Right atrium auricular region (tissue), 2 donors: ENCODE measurements around the gene GPC1. TPM values are rescaled to one million over a fixed set of nuclear protein-coding genes. Genes with fewer than 3 reads are reported as not detected.

Source experiments
- DNase-seq: peaks from one replicate; pipeline ENCODE4 v3.0.0-alpha.2; 2019; ENCODE audit warnings: low spot score
- H3K27ac ChIP-seq, 2 donors: fragments of 200-600 bp; sonication (generic); 1 replicate in 1 of 2; 2 replicates in 1 of 2; pipeline ENCODE4 v1.5.1; 2016 to 2019
- H3K27me3 ChIP-seq, 2 donors: fragments of 200-600 bp; sonication (generic); one replicate each; pipeline versions ENCODE4 v1.5.1 to v1.6.0; 2017 to 2019
- H3K36me3 ChIP-seq: fragments of 200-600 bp; sonication (generic); one replicate; pipeline ENCODE4 v1.5.1; 2016
- H3K4me1 ChIP-seq, 2 donors: fragments of 200-600 bp; sonication (generic); one replicate each; pipeline versions ENCODE4 v1.5.1 to v1.6.0; 2017 to 2019
- H3K4me3 ChIP-seq, 2 donors: fragments of 200-600 bp; sonication (generic); 1 replicate in 1 of 2; 2 replicates in 1 of 2; pipeline ENCODE4 v1.5.1; 2017 to 2019; ENCODE audit warnings: mild to moderate bottlenecking in 1 of 2, moderate library complexity in 1 of 2
- H3K9me3 ChIP-seq, 2 donors: fragments of 200-600 bp; sonication (generic); one replicate each; pipeline ENCODE4 v1.5.1; 2019
- CTCF ChIP-seq, 2 donors: fragments of 200-600 bp; sonication (generic); IDR thresholded peaks; one replicate each; pipeline ENCODE4 v1.5.1; 2019; ENCODE audit warnings: antibody characterized with exemption in 2 of 2
- total RNA-seq, 2 donors: library from RNA; depleted of rRNA; stranded (reverse); fragments of >200 nt; gene quantifications; one replicate each; pipeline ENCODE4 v1.1.0, GENCODE V29; 2016

The GPC1 gene
- total RNA-seq, 2 donors from 2014 or later = 77.4 to 103 TPM

GRCh38 chr2:240432820-240433801 lies 2.4 kb upstream of the GPC1 start:
- Histone ChIP-seq H3K27me3 (no peaks in the 10 kb centered on the region), H3K9me3 (no peaks in the 10 kb centered on the region), H3K36me3 (no peaks in the 10 kb centered on the region), H3K4me3 (no peak overlapping the region), H3K27ac (no peak overlapping the region), H3K4me1 (peaks cover 0 to 34% of the 10 kb centered on the region in 2 donors)
- TF ChIP-seq CTCF (IDR thresholded peaks at IDR 0.05) = no peak
- DNase-seq = no peak

- Histone ChIP-seq H3K36me3 (no peaks in the 10 kb centered on the region), H3K4me1 (peaks cover 0 to 43% of the 10 kb centered on the region in 2 donors), H3K27me3 (no peaks in the 10 kb centered on the region), H3K27ac (peak overlapping the region; percentile 72 to 90), H3K4me3 (peak overlapping the region; percentile 38 to 71), H3K9me3 (no peaks in the 10 kb centered on the region)
- no peak for TF ChIP-seq CTCF (IDR thresholded peaks at IDR 0.05)
- DNase-seq = peak; percentile 71
Observed at GRCh38 chr2:240433973-240434727, 1.3 kb upstream of the GPC1 start.

GRCh38 chr2:240434728-240435456 lies 571 bp upstream of the GPC1 start:
- Histone ChIP-seq H3K4me3 (peak overlapping the region; percentile 38 to 71), H3K4me1 (peaks cover 0 to 43% of the 10 kb centered on the region in 2 donors), H3K27ac (peak overlapping the region; percentile 72 to 90), H3K9me3 (no peaks in the 10 kb centered on the region), H3K36me3 (no peaks in the 10 kb centered on the region), H3K27me3 (no peaks in the 10 kb centered on the region)
- peak; percentile 86 for DNase-seq
- no peak for TF ChIP-seq CTCF (IDR thresholded peaks at IDR 0.05)

GRCh38 chr2:240435948-240436682 lies 652 bp downstream of the GPC1 start:
- Histone ChIP-seq H3K36me3 (no peaks in the 10 kb centered on the region), H3K4me3 (peak overlapping the region; percentile 62 to 71), H3K4me1 (peaks cover 0 to 43% of the 10 kb centered on the region in 2 donors), H3K27ac (peak overlapping the region; percentile 87 to 90), H3K9me3 (no peaks in the 10 kb centered on the region), H3K27me3 (no peaks in the 10 kb centered on the region)
- no peak for DNase-seq
- no peak for TF ChIP-seq CTCF (IDR thresholded peaks at IDR 0.05)
